ENCODE measurements around the gene MAIP1.

DNA sequence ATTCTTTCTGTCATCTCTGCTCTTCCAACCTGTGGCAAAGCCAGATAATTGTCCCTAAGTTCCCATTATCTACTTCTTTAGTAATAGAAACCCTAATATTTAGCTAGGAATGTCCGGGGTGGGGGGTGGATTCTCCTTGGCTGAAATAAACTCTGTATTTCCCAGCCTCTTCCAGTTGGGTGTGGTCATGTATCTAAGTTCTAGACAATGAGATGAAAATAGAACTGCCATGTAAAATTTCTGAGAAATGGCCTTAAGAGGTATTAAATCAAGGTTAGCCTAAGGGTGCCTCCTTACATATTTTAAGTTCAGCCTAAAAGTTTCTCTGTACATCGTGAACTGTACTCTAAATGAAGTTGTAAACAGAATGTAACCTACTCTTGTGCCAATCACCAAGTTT is 39.5 kb downstream of the MAIP1 start:
- no peak for TF ChIP-seq CTCF (IDR thresholded peaks at IDR 0.05)
- no peak for TF ChIP-seq POLR2A (IDR thresholded peaks at IDR 0.05)

Data from thyroid gland (tissue), 4 donors.